BE2C (cell line): ENCODE results near the gene COL4A2.
"Not testable (repeated sequence)": the region's sequence is repeated elsewhere in the genome, so short reads cannot be mapped to it uniquely, and the experiment has no call there.

ENCODE experiments used
- DNase-seq: peaks from one replicate; pipeline ENCODE4 v3.0.0-alpha.2; 2020
- H3K27me3 ChIP-seq: fragments of 250-450 bp; sonication (Bioruptor Pico); 2 replicates; pipeline ENCODE4 v1.5.1; 2020; ENCODE audit warnings: mild to moderate bottlenecking
- H3K36me3 ChIP-seq: fragments of 250-450 bp; sonication (Bioruptor Pico); 2 replicates; pipeline ENCODE4 v1.5.1; 2020; ENCODE audit warnings: mild to moderate bottlenecking
- H3K4me1 ChIP-seq: fragments of 250-450 bp; sonication (Bioruptor Pico); 2 replicates; pipeline ENCODE4 v1.5.1; 2020
- H3K4me3 ChIP-seq: 2 replicates; pipeline ENCODE4 v1.5.1; 2011; ENCODE audit warnings: low read depth, low read length
- H3K9me3 ChIP-seq: fragments of 250-450 bp; sonication (Bioruptor Pico); 2 replicates; pipeline ENCODE4 v1.5.1; 2020
- TF ChIP-seq, protein P1 (sequence below): IDR thresholded peaks from 2 replicates; pipeline ENCODE4 v1.5.1; 2012; ENCODE audit warnings: mild to moderate bottlenecking, low read depth, low read length

Gene COL4A2

DNA sequence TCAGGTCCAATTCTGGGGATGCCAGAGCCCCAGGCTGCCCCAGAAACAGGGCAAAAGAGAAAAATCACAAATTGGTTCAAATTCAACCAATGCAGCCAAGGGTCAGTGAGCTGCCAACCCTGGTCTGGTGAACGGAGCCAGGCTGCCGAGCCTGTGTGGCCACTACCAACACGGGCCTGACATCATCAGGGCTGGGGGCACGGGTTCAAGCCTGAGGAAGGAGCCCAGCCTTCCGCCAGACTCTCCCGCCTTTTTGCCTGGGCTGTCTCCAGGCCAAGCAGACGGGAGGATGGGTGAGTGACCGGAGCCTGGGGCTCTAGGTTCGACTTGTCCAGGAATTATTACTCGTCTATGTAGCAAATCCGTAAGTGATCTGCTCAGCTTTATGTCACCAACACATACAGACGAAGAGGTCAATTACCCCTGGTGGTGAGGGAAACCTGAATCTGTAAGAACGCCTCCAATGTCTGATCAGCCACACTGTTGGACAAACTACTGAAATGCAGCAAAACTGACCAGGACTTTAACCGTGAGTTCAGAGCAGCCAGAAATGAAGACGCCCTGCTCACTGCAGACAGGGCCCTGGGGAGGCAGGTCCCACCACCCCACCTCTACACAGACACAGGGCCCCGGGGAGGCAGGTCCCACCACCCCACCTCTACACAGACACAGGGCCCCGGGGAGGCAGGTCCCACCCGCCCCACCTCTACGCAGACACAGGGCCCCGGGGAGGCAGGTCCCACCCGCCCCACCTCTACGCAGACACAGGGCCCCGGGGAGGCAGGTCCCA, 222.6 kb downstream of the COL4A2 start:
- Histone ChIP-seq H3K9me3 (no peaks in the 10 kb centered on the region), H3K4me3 (no peak overlapping the region), H3K36me3 (no peaks in the 10 kb centered on the region), H3K4me1 (no peaks in the 10 kb centered on the region), H3K27me3 (peaks cover 14% of the 10 kb centered on the region)
- TF ChIP-seq, protein P1, sequence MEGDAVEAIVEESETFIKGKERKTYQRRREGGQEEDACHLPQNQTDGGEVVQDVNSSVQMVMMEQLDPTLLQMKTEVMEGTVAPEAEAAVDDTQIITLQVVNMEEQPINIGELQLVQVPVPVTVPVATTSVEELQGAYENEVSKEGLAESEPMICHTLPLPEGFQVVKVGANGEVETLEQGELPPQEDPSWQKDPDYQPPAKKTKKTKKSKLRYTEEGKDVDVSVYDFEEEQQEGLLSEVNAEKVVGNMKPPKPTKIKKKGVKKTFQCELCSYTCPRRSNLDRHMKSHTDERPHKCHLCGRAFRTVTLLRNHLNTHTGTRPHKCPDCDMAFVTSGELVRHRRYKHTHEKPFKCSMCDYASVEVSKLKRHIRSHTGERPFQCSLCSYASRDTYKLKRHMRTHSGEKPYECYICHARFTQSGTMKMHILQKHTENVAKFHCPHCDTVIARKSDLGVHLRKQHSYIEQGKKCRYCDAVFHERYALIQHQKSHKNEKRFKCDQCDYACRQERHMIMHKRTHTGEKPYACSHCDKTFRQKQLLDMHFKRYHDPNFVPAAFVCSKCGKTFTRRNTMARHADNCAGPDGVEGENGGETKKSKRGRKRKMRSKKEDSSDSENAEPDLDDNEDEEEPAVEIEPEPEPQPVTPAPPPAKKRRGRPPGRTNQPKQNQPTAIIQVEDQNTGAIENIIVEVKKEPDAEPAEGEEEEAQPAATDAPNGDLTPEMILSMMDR, result no peak
- no peak for DNase-seq

DNA sequence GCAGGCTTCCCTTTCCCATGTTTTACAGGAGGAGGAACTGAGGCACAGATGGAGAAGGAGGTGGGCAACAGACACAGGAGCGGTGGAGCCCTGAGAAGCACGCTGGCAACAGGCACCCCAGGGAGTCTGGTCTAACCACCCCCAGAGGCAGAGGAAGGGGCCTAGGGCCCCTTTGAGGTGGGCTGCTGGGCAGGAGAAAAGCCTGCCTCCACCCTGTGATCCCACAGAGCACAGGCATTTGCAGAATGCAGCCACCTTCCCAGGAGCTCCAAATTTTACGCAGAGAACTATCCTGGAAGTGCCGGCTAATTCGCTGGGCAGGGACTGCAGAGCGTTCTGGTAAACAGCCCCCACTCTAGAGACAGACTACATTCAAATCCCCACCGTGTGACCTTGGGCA, 224.0 kb downstream of the COL4A2 start:
- Histone ChIP-seq H3K36me3 (no peaks in the 10 kb centered on the region), H3K4me1 (no peaks in the 10 kb centered on the region), H3K4me3 (no peak overlapping the region), H3K27me3 (peaks cover under 1% of the 10 kb centered on the region), H3K9me3 (no peaks in the 10 kb centered on the region)
- DNase-seq, result no peak
- TF ChIP-seq, protein P1, result no peak

DNA sequence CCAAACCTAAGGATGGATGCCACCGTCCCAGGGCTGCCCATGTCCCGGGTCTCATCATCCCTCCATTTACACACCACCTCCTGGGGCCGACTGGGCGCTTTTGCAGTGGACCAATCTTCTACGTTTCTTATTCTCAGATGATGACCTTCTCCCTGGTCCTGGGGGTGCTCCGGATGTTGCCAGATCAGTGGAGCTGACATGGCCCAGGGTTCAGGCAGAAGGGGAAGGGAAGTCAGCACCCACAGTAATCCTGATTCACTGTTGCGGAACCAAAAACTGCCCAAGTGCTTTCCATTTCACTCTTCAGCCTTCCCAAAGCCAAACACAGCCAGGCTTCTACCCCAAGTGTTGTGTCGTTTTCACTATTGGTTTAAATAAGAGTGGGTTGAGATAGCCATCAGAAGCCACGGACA, 224.6 kb downstream of the COL4A2 start:
- H3K9me3 ChIP-seq, result no peaks in the 10 kb centered on the region
- H3K36me3 ChIP-seq, result no peaks in the 10 kb centered on the region
- no peak overlapping the region for H3K4me3 ChIP-seq
- DNase-seq, result no peak
- H3K4me1 ChIP-seq, result no peaks in the 10 kb centered on the region
- no peaks in the 10 kb centered on the region for H3K27me3 ChIP-seq
- TF ChIP-seq, protein P1, result no peak

DNA sequence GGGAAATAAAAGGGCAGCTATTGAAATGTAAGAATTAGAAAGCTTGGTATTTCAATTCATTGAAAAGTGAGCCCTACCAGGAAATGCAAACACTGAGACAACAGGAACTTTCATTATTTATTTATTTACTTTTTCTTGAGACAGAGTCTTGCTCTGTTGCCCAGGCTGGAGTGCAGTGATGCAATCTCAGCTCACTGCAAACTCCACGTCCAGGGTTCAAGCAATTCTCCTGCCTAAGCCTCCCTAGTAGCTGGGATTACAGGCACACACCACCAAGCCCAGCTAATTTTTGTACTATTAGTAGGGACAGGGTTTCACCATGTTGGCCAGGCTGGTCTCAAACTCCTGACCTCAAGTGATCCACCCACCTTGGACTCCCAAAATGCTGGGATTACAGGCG, 225.2 kb downstream of the COL4A2 start:
- H3K27me3 ChIP-seq, H3K9me3 ChIP-seq, H3K4me1 ChIP-seq, DNase-seq, H3K4me3 ChIP-seq, H3K36me3 ChIP-seq: not testable (repeated sequence)

DNA sequence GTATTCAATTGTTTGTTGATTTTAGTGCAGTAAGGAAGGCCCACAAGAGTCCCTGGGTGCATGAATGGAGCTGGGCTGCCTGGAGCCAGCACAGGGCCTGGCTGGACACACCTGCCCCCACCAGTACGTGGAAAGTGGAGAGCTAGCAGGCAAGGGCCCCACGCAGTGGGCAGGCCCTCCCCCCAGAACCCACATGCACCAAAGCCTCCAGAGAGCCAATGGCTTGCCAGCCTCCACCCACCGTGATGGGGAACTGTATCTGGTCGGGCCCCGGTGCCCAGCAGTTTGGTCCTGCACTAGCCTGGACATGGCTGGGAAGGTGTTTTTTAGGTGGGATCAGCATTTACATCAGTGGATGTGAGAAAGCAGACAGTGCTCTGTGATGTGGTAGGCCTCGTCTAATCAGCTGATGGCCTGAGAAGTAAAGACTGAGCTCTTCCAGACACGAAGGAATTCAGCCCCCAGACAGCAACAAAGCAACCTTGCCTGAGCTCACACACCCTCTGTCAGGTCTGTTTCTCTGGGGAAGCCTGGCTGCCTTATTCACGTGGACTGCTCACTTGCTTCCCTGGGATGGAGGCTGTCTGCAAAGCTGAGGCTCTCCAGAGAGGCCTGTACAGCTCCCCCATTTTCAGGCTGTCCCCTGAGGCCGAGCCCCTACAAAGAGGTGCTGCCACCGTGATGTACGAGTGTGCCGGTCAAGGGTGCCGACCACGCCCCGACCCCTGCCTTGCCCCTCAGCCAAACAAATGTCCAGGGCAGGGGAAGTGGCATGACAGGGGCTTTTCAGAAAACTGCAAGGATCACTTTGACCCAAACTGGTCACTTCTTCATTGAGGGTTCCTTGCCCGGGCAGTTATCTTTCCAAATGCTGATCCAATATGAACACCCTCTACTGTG, 226.9 kb downstream of the COL4A2 start:
- H3K4me1 ChIP-seq, result no peaks in the 10 kb centered on the region
- no peaks in the 10 kb centered on the region for H3K9me3 ChIP-seq
- DNase-seq, result no peak
- H3K27me3 ChIP-seq, result no peaks in the 10 kb centered on the region
- no peaks in the 10 kb centered on the region for H3K36me3 ChIP-seq
- TF ChIP-seq, protein P1, result no peak
- no peak overlapping the region for H3K4me3 ChIP-seq

DNA sequence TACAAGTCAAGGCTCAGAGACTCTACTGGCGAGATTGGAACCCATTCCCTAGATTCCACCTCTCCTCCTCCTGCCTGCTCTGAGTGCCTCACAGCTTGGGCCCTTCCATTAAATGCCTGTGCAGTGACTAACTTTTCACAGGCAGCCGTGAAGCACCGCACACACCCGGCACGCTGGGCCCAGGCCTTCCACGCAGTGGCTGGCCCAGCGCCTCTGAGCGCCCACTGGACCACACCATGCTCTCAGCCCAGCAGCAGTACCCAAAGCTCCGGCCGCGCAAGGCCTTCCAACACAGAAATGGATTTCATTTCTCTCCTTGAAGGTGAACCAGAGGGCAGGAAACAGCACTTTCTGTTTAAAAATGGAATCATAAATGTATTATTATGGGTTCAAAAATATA, 228.4 kb downstream of the COL4A2 start:
- no peak for DNase-seq
- Histone ChIP-seq H3K36me3 (no peaks in the 10 kb centered on the region), H3K4me3 (no peak overlapping the region), H3K27me3 (no peaks in the 10 kb centered on the region), H3K9me3 (no peaks in the 10 kb centered on the region), H3K4me1 (no peaks in the 10 kb centered on the region)
- TF ChIP-seq, protein P1, result no peak
